Measurements from ENCODE around the gene SEPHS1. TPM values are rescaled to one million over a fixed set of nuclear protein-coding genes. Genes with fewer than 3 reads are reported as not detected.

The SEPHS1 gene
- polyA plus RNA-seq, 5 donors, result 94.1 to 139 (median 112) TPM

DNA sequence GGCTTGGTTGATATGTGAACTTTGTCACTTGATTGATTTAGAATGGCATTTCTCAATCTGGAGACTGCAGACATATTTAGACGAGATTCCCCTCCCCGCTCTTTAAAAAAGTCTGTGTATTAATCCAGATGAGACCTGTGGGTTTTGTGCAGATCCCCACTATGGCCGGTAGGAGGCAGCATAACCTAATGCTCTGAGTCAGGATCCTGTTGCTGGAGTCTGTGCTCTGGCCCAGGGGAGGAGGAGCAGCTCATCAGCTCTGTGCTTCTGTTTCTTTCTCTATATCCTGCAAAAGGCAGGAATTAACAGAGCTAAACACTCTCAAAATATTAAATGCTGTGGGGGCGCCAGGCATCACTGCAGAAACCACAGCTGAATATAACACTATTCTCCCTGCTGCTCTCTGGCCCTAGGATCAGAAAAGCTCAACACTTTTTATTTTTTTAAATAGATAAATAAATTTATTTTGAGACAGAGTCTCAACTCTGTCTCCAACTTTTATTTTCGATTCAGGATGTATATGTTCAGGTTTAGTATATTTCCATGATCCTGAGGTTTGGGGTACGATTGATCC is 23.9 kb upstream of the SEPHS1 start:
- DNase-seq, result peak in 1 of 2 donors; percentile 72

GRCh38 chr10:13366891-13367290 is 18.8 kb upstream of the SEPHS1 start:
- DNase-seq, result no peak

DNA sequence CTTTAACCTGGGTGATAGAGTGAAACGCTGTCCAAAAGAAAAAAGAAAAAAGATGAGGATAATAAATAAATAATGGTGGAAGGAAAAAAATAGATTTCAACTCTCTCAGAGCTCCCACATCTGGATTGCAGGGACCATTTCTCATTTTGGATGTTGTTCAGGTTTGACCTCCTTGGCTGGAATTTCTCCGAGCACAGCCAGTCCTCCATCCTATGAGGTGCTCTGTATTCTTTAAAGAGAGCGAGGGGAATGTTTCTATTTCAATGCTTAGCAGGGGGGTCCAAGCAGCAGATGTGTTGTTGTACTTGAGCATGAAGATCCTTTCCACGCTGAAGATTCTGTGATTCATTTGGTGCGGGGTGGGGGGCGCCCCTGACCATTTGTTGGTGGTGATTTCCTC is 17.7 kb upstream of the SEPHS1 start:
- DNase-seq, result no peak

DNA sequence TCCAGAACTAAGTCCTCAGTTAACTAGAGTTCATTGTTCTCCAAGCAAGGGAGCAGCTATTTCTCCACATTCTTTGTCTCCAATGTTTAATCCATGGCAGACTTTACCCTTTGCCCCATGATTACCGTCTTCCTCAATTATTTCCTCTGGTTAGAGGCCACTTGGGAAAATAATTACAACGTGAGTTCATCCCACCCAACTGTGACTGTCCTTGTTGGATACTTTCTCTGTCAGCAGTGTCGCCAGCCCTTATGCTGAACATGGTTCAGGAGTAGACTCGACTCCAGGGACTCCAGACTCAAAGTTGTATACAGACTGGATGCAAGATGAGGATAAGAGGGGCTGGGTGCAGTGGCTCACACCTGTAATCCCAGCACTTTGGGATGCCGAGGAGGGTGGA is 17.1 kb upstream of the SEPHS1 start:
- no peak for DNase-seq

DNA sequence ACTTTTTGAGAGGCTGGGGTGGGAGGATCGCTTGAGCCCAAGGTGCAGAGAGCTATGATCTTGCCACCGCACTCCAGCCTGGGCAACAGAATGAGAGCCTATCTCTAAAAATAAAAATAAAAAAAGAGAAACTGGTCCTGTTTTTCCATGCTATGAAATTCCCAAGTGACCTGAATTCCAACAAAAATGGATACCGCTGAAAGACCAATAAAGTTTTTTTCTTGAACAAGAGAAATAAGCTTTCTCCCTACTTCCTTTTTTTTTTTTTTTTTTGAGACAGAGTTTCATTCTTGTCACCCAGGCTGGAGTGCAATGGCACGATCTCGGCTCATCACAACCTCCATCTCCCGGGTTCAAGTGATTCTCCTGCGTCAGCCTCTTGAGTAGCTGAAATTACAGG is 12.5 kb upstream of the SEPHS1 start:
- no peak for DNase-seq

- no peak for DNase-seq
Observed at GRCh38 chr10:13356392-13356791, 8.3 kb upstream of the SEPHS1 start.

DNA sequence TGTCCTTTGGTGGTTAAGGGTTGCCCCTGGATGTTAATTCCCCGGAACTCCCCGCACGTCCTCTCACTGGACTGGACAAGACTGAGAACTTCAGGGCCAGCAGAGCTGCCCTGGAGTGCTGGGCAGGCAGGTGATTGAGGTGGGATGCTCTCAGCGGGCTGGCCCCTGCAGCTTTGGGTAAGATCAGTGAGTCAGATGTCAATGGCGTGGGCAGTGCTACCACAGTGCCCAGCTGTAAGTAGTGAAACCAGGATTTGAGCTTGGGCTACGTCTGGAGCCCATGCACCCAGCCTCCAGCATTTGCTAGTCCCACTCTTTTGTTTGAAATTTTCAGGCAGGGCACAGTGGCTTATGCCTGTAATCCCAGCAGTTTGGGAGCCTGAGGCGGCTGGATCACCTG is 6.7 kb upstream of the SEPHS1 start:
- DNase-seq, result no peak

DNA sequence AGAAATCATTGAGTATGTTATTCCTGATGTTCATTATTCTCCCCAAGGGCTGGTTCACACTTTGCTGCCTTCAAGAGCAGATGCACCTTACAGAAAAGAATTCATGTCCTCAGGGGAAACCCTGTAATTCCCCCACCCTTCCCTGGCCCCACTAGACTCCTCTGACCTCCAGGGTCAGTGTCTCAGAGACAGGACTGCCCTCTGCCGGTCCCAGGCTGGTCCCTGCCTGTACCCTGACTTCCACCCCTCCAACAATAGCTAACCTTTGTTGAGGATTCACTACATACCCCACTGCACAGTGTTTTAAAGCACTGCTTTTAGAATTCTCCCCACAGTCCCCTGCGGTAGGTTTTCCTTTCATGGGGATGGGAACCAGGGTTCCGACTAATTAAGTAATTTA is 4.4 kb upstream of the SEPHS1 start:
- no peak for DNase-seq

DNA sequence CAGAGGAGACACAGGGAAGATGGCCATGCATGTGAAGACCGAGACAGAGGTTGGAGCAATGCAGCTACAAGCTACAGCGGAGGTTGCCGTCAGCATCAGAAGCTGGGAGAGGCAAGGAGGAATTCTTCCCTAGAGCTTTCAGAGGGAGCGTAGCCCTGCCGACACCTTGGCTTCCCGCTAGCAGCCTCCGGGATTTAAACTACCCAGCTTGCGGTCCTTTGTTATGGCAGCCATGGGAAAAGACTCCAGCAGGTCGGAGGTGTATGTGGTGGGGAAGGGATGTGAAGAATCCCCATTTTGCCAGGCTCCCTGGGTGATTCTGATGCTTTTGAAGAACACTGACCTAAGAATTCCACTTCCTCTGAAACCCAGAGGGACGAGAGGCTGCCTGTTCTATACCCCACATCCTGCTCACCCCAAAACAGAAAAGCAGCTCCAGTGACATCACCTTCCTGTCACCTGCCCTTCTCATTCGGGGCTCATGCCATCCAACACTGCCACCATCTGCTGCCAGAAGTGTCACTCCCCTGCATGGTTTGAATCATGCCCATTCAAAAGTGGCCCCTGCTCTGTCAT is 3.3 kb upstream of the SEPHS1 start:
- DNase-seq, result no peak

DNA sequence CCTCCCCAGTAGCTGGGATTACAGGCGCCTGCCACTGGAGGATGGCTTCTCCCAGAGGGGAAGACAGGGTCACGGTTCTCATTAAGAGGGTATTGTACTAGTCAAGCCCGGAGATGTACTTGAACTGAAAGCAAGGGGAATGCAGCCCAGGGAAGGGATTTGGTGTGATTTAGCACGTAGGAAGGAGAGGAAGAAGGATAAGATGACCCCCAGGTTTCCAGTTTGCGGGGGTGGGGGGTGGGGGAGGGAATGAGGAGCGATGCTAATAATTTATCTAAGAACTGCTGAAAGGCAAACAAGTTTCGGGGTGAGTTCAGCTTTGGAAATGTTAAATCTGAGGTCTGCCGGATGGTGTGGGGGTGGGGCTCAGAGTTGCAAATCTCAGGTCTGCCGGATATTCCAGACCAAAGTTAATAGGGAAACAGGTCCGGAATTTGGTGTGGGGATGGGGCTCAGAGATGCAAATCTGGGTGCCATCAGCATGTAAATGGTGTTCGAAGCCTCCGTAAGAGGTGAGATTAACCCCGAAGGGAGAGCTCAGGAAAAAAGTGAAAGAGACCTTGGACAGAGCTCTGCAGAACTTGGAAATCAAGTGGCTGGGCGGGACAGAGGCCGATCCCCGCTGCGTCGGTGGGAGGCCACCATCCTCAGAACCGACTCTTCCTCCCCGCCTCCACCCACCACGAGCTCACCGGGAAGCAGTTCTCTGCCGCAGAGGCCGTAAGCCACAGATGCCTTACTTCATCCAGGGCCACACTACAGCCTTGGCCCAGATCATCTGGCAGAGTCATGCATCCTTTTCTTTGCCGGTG is 1.6 kb upstream of the SEPHS1 start:
- DNase-seq, result peak; percentile 36 to 38

- DNase-seq, result peak; percentile 73 to 79
Observed at GRCh38 chr10:13347500-13348156, 465 bp downstream of the SEPHS1 start.

GRCh38 chr10:13347043-13347499 is 1.0 kb downstream of the SEPHS1 start:
- peak; percentile 30 to 36 for DNase-seq

- DNase-seq, result peak; percentile 32 to 52
Observed at GRCh38 chr10:13346283-13347042, 1.6 kb downstream of the SEPHS1 start.

GRCh38 chr10:13340626-13341376 is 7.3 kb downstream of the SEPHS1 start:
- no peak for DNase-seq

DNA sequence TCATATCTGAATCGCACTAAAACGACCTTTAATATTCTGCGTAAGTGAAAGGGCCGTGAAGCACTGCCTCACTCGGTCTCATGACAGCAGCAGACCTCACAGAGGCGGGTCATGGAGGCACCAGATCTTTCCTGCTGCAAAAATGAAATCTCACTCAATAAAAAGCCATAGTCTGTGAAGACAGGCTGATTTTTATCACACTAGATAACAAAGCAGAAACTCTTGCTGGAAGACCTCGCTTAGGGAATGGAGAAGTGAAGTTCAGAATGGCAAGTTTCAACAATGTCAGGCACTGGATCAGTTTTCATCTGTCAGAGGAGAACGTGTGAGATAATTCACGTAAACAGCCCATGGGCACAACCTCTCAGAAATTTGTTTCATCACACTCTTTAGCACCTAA is 8.0 kb downstream of the SEPHS1 start:
- DNase-seq, result no peak

GRCh38 chr10:13338390-13339110 is 9.5 kb downstream of the SEPHS1 start:
- DNase-seq, result peak; percentile 70 to 76

- DNase-seq, result no peak
Observed at GRCh38 chr10:13337827-13338196, 10.3 kb downstream of the SEPHS1 start.

DNA sequence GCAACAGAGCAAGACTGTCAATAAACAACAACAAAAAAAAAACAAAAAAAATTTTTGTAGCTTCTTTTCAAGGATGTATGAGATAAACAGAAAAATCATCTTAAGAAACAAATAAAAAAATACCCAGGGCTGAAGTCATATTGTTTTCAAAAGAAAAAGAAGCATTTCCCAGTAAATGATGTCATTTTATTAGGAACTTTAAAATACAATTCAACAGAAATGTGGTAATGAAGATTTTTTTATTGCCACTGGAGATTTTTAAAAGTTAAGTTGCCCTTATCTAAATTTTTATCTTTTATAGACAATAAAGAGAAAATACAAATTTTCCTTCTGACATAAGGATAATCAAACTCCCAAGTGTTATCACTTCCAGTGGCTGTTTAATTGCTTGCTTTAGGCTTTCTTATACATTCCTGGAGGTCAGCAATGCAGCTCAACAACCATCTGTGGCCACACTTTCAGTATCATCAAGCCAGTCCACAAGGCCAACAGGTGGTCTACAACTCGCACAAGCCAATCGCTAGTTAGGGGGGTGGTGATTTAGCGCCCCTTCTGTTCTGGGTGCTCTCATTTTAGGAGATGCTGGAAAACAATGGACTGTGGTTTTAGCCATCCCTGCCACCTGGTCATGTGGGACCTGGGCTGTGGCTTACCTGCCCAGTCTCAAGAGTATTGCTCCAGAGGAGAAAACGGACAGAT is 10.8 kb downstream of the SEPHS1 start:
- no peak for DNase-seq

- no peak for DNase-seq
Observed at GRCh38 chr10:13335881-13336280, 12.2 kb downstream of the SEPHS1 start.

- DNase-seq, result no peak
Observed at GRCh38 chr10:13334556-13334955, 13.5 kb downstream of the SEPHS1 start.

Data from right lung (tissue), 5 donors.